WTC11 (cell line): ENCODE data around the gene PIWIL1.

Source experiments
- CTCF ChIP-seq: fragments of 200-600 bp; IDR thresholded peaks from 2 replicates; pipeline ENCODE4 v1.8.0; 2022; ENCODE audit warnings: antibody characterized with exemption
- FOXK1 ChIP-seq: sonication (generic); formaldehyde crosslinking; IDR thresholded peaks from 2 replicates; pipeline ENCODE4 v1.8.0; 2022; ENCODE audit warnings: mild to moderate bottlenecking, moderate library complexity, missing genetic modification reagents
- IRF1 ChIP-seq: sonication (generic); formaldehyde crosslinking; IDR thresholded peaks from 2 replicates; pipeline ENCODE4 v1.8.0; 2023; ENCODE audit warnings: missing genetic modification reagents
- IRF2 ChIP-seq: sonication (generic); formaldehyde crosslinking; IDR thresholded peaks from 2 replicates; pipeline ENCODE4 v1.8.0; 2022; ENCODE audit warnings: low read depth, missing genetic modification reagents, borderline replicate concordance
- MLX ChIP-seq: sonication (generic); formaldehyde crosslinking; IDR thresholded peaks from 2 replicates; pipeline ENCODE4 v1.8.1; 2023; ENCODE audit warnings: mild to moderate bottlenecking, missing genetic modification reagents, moderate library complexity
- PRRX2 ChIP-seq: fragments of 250-450 bp; sonication (Bioruptor Pico); IDR thresholded peaks from 2 replicates; pipeline ENCODE4 v1.8.0; 2021; ENCODE audit warnings: mild to moderate bottlenecking
- SP1 ChIP-seq: sonication (generic); formaldehyde crosslinking; conservative IDR thresholded peaks from 2 replicates; pipeline ENCODE4 v1.8.1; 2022; ENCODE audit warnings: missing genetic modification reagents
- USF2 ChIP-seq: sonication (generic); formaldehyde crosslinking; IDR thresholded peaks from 2 replicates; pipeline ENCODE4 v1.8.1; 2023; ENCODE audit warnings: mild to moderate bottlenecking, missing genetic modification reagents, moderate library complexity
- ZSCAN18 ChIP-seq: fragments of 250-450 bp; sonication (Bioruptor Pico); IDR thresholded peaks from 2 replicates; pipeline ENCODE4 v2.1.2; 2022; ENCODE audit warnings: mild to moderate bottlenecking, moderate library complexity

GRCh38 chr12:130345292-130345691, 7.6 kb downstream of the PIWIL1 start:
- no peak for TF ChIP-seq CTCF
- TF ChIP-seq PRRX2 = no peak
- no peak for TF ChIP-seq IRF2 (CRISPR knock-in tag)
- no peak for TF ChIP-seq FOXK1 (CRISPR knock-in tag)
- no peak for TF ChIP-seq USF2 (CRISPR knock-in tag)
- no peak for TF ChIP-seq IRF1 (CRISPR knock-in tag)
- TF ChIP-seq SP1 (CRISPR knock-in tag) = no peak
- TF ChIP-seq MLX (CRISPR knock-in tag) = no peak
- TF ChIP-seq ZSCAN18 (CRISPR knock-in tag) = no peak
